Measurements from ENCODE around the gene AGT.
"Not testable (repeated sequence)": the region's sequence is repeated elsewhere in the genome, so short reads cannot be mapped to it uniquely, and the experiment has no call there.

AGT gene

GRCh38 chr1:230725256-230726012, 11.5 kb upstream of the AGT start:
- TF ChIP-seq, protein P1, sequence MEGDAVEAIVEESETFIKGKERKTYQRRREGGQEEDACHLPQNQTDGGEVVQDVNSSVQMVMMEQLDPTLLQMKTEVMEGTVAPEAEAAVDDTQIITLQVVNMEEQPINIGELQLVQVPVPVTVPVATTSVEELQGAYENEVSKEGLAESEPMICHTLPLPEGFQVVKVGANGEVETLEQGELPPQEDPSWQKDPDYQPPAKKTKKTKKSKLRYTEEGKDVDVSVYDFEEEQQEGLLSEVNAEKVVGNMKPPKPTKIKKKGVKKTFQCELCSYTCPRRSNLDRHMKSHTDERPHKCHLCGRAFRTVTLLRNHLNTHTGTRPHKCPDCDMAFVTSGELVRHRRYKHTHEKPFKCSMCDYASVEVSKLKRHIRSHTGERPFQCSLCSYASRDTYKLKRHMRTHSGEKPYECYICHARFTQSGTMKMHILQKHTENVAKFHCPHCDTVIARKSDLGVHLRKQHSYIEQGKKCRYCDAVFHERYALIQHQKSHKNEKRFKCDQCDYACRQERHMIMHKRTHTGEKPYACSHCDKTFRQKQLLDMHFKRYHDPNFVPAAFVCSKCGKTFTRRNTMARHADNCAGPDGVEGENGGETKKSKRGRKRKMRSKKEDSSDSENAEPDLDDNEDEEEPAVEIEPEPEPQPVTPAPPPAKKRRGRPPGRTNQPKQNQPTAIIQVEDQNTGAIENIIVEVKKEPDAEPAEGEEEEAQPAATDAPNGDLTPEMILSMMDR (IDR thresholded peaks at IDR 0.05; ENCODE audit: insufficient read depth, low read length, poor library complexity, severe bottlenecking), result no peak
- H3K36me3 ChIP-seq (ENCODE audit: control insufficient read depth, insufficient read depth, low read length), result no peaks in the 10 kb centered on the region
- no peaks in the 10 kb centered on the region; the same call in 1 of the 2 replicates for H3K27me3 ChIP-seq (replicated peaks; ENCODE audit: control insufficient read depth, insufficient read depth, low read length)
- H3K4me3 ChIP-seq (replicated peaks; ENCODE audit: low read depth, low read length), result no peak overlapping the region
- DNase-seq (ENCODE audit: extremely low read depth, insufficient read length), result no peak

DNA sequence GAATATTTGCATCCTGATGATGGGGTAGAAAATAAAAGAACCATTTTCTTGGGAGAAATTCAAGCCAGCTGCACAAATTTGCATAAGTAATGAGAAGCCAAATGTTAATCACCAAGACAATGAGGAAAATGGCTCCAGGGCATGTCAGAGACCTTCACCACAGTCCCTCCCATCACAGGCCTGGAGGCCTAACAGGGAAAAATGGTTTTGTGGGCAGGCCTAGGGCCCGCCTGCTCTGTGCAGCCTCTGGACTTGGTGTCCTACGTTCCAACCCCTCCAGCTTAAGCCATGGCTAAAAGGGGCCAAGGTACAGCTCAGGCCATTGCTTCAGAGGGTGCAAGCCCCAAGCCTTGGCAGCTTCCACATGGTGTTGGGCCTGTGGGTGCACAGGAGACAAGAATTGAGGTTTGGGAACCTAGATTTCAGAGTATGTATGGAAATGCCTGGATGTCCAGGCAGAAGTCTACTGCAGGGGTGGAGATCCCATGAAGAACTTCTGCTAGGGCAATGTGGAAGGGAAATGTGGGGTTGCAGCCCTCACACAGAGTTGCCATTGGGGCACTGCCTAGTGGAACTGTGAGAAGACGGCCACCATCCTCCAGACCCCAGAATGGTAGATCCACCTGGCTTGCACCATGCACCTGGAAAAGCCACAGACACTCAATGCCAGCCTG, 8.1 kb upstream of the AGT start:
- H3K4me3 ChIP-seq (replicated peaks; ENCODE audit: low read depth, low read length); H3K27me3 ChIP-seq (replicated peaks; ENCODE audit: control insufficient read depth, insufficient read depth, low read length); H3K36me3 ChIP-seq (ENCODE audit: control insufficient read depth, insufficient read depth, low read length); DNase-seq (ENCODE audit: extremely low read depth, insufficient read length): not testable (repeated sequence)

DNA sequence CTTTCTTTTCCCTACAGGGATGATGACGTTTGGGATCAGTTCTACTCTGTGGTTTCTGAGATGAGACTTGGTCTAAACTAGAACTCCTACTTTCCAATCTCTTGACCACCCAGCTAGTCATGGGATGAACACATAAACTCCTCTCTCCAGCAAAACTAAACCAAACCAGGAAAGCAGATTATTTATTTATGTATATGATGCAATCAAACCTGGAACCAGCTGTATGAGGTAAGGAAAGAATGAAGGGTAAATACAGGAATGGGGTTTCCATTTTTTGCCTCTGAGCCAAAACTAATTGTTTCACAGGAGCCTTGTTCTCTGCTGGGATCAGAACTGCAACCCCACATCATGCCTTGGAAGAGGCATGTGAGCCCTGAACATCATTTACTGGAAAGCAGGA, 3.3 kb upstream of the AGT start:
- DNase-seq (ENCODE audit: extremely low read depth, insufficient read length), result no peak
- Histone ChIP-seq H3K4me3 (replicated peaks; ENCODE audit: low read depth, low read length) (no peak overlapping the region), H3K36me3 (ENCODE audit: control insufficient read depth, insufficient read depth, low read length) (no peaks in the 10 kb centered on the region), H3K27me3 (replicated peaks; ENCODE audit: control insufficient read depth, insufficient read depth, low read length) (no peaks in the 10 kb centered on the region; the same call in 1 of the 2 replicates)
- TF ChIP-seq, protein P1 (IDR thresholded peaks at IDR 0.05; ENCODE audit: insufficient read depth, low read length, poor library complexity, severe bottlenecking), result no peak

- H3K36me3 ChIP-seq (ENCODE audit: control insufficient read depth, insufficient read depth, low read length); DNase-seq (ENCODE audit: extremely low read depth, insufficient read length); H3K4me3 ChIP-seq (replicated peaks; ENCODE audit: low read depth, low read length); H3K27me3 ChIP-seq (replicated peaks; ENCODE audit: control insufficient read depth, insufficient read depth, low read length): not testable (repeated sequence)
These were observed 2.5 kb upstream of the AGT start for GRCh38 chr1:230716453-230716852.

GRCh38 chr1:230715510-230715909, 1.6 kb upstream of the AGT start:
- DNase-seq (ENCODE audit: extremely low read depth, insufficient read length), result no peak
- TF ChIP-seq, protein P1 (IDR thresholded peaks at IDR 0.05; ENCODE audit: insufficient read depth, low read length, poor library complexity, severe bottlenecking), result no peak

GRCh38 chr1:230713547-230713914, 391 bp downstream of the AGT start:
- Histone ChIP-seq H3K4me3 (replicated peaks; ENCODE audit: low read depth, low read length) (no peak overlapping the region), H3K27me3 (replicated peaks; ENCODE audit: control insufficient read depth, insufficient read depth, low read length) (no peaks in the 10 kb centered on the region; the same call in 1 of the 2 replicates), H3K36me3 (ENCODE audit: control insufficient read depth, insufficient read depth, low read length) (no peaks in the 10 kb centered on the region)
- TF ChIP-seq, protein P1 (IDR thresholded peaks at IDR 0.05; ENCODE audit: insufficient read depth, low read length, poor library complexity, severe bottlenecking), result no peak
- no peak for DNase-seq (ENCODE audit: extremely low read depth, insufficient read length)

More at GRCh38 chr1:230715510-230715909, 1.6 kb upstream of the AGT start:
- Histone ChIP-seq H3K27me3 (replicated peaks; ENCODE audit: control insufficient read depth, insufficient read depth, low read length) (no peaks in the 10 kb centered on the region; the same call in 1 of the 2 replicates), H3K4me3 (replicated peaks; ENCODE audit: low read depth, low read length) (no peak overlapping the region), H3K36me3 (ENCODE audit: control insufficient read depth, insufficient read depth, low read length) (no peaks in the 10 kb centered on the region)
